Calu3 (cell line): Measurements from ENCODE around the gene PLK5. TPM values are rescaled to one million over a fixed set of nuclear protein-coding genes. Genes with fewer than 3 reads are reported as not detected.

ENCODE experiments used
- BruUV-seq: library from RNA; stranded (reverse); fragments of 400-500 nt; replicated peaks from 2 replicates; lab custom pipeline; 2021; lab: Mats Ljungman, UMichigan
- CTCF ChIA-PET: fragments of 300-600 bp; sonication (Branson Sonifier 250); formaldehyde crosslinking; loops from one replicate; lab custom pipeline; 2022; ENCODE audit warnings: antibody characterized with exemption; lab: Charles Lee
- DNase-seq: peaks from one replicate; pipeline ENCODE4 v3.0.0; 2022
- H3K27ac Mint-ChIP-seq: one replicate; pipeline ENCODE4 v1.8.0; 2022; ENCODE audit warnings: mixed read lengths; ENCODE audit not compliant: unreplicated experiment
- H3K27me3 Mint-ChIP-seq: one replicate; pipeline ENCODE4 v1.8.0; 2022; ENCODE audit warnings: mixed read lengths; ENCODE audit not compliant: unreplicated experiment
- H3K36me3 Mint-ChIP-seq: one replicate; pipeline ENCODE4 v1.8.0; 2022; ENCODE audit warnings: mild to moderate bottlenecking, moderate library complexity, mixed read lengths; ENCODE audit not compliant: insufficient read depth, unreplicated experiment
- H3K4me1 Mint-ChIP-seq: one replicate; pipeline ENCODE4 v1.8.0; 2022; ENCODE audit warnings: mild to moderate bottlenecking, low read depth, mixed read lengths; ENCODE audit not compliant: unreplicated experiment
- H3K4me3 Mint-ChIP-seq: one replicate; pipeline ENCODE4 v1.8.0; 2022; ENCODE audit warnings: mild to moderate bottlenecking, low read depth, moderate library complexity, mixed read lengths; ENCODE audit not compliant: unreplicated experiment
- H3K9me3 Mint-ChIP-seq: one replicate; pipeline ENCODE4 v1.8.0; 2022; ENCODE audit warnings: low read depth, mixed read lengths; ENCODE audit not compliant: unreplicated experiment
- intact Hi-C: fragments of 100-400 bp; cut with micrococcal nuclease; formaldehyde crosslinking; loops from one replicate; pipeline ENCODE4 v1.10.0; 2022; ENCODE audit not compliant: unreplicated experiment
- total RNA-seq: library from RNA; stranded (reverse); gene quantifications from 2 replicates; pipeline ENCODE4 v1.2.3, GENCODE V29; 2022
- TF ChIP-seq, protein P1 (sequence below): fragments of 200-600 bp; IDR thresholded peaks from one replicate; pipeline ENCODE4 v1.8.0; 2022; ENCODE audit warnings: antibody characterized with exemption; ENCODE audit not compliant: unreplicated experiment

PLK5 gene
- total RNA-seq, 1 experiment from 2014 or later, result not detected

DNA sequence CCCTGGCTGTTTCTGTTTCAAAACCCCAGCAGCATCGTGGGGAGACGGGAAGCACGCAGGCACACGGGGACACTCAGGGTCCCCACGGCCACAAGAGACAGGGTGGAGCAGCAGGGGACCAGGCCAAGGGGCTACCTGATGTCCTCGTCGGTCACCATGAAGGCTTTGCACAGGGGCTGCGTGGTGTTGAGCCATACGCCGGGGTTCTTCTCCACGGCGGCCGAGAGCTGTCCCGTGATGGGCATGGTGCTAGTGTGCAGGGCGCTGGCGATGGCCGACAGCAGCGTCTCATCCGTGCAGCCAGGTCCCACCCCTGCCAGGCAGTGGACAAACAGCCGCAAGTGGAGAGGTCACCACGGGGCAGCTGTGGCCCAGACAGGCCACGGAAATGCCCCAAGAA is 57.1 kb downstream of the PLK5 start:
- Mint-ChIP-seq H3K9me3 (no peaks in the 10 kb centered on the region), H3K4me3 (no peak overlapping the region), H3K27me3 (no peaks in the 10 kb centered on the region), H3K27ac (no peak overlapping the region), H3K36me3 (peaks cover 42% of the 10 kb centered on the region), H3K4me1 (no peaks in the 10 kb centered on the region)
- no peak for DNase-seq
- CTCF ChIA-PET, result no interaction called here
- TF ChIP-seq, protein P1, sequence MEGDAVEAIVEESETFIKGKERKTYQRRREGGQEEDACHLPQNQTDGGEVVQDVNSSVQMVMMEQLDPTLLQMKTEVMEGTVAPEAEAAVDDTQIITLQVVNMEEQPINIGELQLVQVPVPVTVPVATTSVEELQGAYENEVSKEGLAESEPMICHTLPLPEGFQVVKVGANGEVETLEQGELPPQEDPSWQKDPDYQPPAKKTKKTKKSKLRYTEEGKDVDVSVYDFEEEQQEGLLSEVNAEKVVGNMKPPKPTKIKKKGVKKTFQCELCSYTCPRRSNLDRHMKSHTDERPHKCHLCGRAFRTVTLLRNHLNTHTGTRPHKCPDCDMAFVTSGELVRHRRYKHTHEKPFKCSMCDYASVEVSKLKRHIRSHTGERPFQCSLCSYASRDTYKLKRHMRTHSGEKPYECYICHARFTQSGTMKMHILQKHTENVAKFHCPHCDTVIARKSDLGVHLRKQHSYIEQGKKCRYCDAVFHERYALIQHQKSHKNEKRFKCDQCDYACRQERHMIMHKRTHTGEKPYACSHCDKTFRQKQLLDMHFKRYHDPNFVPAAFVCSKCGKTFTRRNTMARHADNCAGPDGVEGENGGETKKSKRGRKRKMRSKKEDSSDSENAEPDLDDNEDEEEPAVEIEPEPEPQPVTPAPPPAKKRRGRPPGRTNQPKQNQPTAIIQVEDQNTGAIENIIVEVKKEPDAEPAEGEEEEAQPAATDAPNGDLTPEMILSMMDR, result no peak
- intact Hi-C loops, result no loop called here
- no TSS peak for BruUV-seq

DNA sequence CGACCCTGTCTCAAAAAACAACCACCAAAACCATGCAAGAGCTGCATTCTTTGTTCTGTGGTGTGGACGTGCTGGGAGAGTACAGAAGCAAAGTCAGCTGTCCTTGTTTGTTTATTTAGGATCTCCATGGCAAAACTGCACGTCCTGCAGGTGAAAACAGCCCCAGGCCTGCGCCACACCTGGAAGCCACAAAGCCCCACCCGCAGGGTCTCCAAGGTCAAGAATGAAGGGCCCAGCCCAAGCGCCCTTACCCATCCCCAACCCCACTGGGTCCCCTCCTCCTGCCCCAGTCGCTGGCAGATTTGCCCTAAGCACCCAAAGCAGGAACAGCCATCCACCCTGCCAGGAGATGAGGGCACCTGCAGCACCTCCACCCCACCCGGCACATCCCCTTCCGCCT is 58.3 kb downstream of the PLK5 start:
- no peaks in the 10 kb centered on the region for H3K4me1 Mint-ChIP-seq
- CTCF ChIA-PET, result no interaction called here
- H3K9me3 Mint-ChIP-seq, result no peaks in the 10 kb centered on the region
- TF ChIP-seq, protein P1, result no peak
- no peak for DNase-seq
- no peaks in the 10 kb centered on the region for H3K27me3 Mint-ChIP-seq
- BruUV-seq, result no TSS peak
- intact Hi-C loops, result no loop called here
- H3K36me3 Mint-ChIP-seq, result peaks cover 43% of the 10 kb centered on the region
- H3K27ac Mint-ChIP-seq, result no peak overlapping the region
- no peak overlapping the region for H3K4me3 Mint-ChIP-seq

DNA sequence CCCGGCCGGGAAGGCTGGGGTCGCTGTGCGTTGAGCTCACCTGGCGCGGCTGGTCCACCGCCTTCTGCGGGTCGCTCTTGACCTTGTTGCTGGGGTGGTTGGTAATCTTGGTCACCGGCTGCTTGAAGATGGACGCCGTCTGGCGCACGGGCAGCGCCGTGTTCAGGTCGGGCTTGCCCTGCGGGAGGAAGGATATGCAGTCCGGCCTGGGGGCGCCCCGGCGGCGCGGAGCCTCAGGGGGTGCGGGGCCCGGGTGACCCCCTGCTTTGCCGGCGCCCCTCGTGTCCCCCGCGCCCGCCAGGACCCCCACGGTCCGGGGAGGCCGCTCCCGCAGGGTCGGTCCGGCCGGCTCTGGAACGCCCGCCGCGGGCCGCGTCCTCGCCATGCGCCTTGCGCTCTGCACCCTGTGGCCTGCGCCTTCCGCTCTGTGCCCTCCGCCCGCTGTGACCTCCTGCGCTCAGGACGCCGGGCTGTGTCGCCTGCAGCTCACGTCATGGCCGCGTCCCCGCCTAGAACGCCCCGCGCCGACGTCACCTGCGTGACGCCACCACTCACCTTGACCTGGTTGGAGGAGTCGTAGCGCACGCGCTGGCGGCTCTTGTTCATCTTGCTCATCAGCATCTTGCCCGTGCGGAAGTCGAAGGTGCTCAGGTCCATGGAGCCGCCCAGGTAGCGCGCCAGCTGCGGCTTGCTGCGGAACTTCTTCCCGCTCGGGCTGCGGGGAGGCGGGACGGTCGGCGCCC is 60.8 kb downstream of the PLK5 start:
- H3K27me3 Mint-ChIP-seq, result no peaks in the 10 kb centered on the region
- TF ChIP-seq, protein P1, result no peak
- no TSS peak for BruUV-seq
- CTCF ChIA-PET, result interaction anchor here (0.6 kb wide), 1 partner anchor 361 kb away, joined by 7 read pairs; no protein-coding TSS in a partner anchor
- H3K9me3 Mint-ChIP-seq, result no peaks in the 10 kb centered on the region
- H3K4me3 Mint-ChIP-seq, result no peak overlapping the region
- no peak for DNase-seq
- H3K27ac Mint-ChIP-seq, result no peak overlapping the region
- H3K4me1 Mint-ChIP-seq, result no peaks in the 10 kb centered on the region
- intact Hi-C loops, result no loop called here
- peaks cover 36% of the 10 kb centered on the region for H3K36me3 Mint-ChIP-seq

DNA sequence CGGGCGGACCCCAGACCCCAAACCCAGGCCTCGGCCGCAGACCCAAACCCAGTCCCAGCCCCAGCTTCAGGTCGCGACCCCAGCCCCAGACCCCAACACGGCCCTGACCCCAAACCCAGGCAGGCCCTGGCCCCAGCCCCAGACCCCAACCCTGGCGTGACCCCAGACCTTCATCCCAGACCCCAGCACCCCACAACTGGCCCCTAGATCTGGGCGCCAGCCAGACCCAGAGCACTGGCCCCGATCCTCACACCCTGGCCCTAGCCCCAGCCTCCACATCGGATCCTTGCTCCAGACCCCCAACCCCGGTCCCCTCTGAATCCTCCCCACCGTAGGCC is 61.3 kb downstream of the PLK5 start:
- CTCF ChIA-PET, result no interaction called here
- H3K9me3 Mint-ChIP-seq, result no peaks in the 10 kb centered on the region
- DNase-seq, result no peak
- peaks cover 31% of the 10 kb centered on the region for H3K36me3 Mint-ChIP-seq
- H3K4me1 Mint-ChIP-seq, result no peaks in the 10 kb centered on the region
- TF ChIP-seq, protein P1, result no peak
- no TSS peak for BruUV-seq
- H3K4me3 Mint-ChIP-seq, result no peak overlapping the region
- no peak overlapping the region for H3K27ac Mint-ChIP-seq
- intact Hi-C loops, result no loop called here
- no peaks in the 10 kb centered on the region for H3K27me3 Mint-ChIP-seq

Other genes with a start within 250 kb of the PLK5 start
- 32.9 and 34.4 TPM in 2 replicates for gene FAM174C, start 248.5 kb upstream of the PLK5 start, total RNA-seq
- gene EFNA2, start 238.2 kb upstream of the PLK5 start, total RNA-seq, result 0.90 and 0.95 TPM in 2 replicates
- gene NDUFS7, start 140.2 kb upstream of the PLK5 start, total RNA-seq, result 60.3 and 67.9 TPM in 2 replicates
- 14.3 and 19.4 TPM in 2 replicates for gene GAMT, start 122.5 kb upstream of the PLK5 start, total RNA-seq
- gene DAZAP1, start 116.5 kb upstream of the PLK5 start, total RNA-seq, result 148 and 151 TPM in 2 replicates
- 628 and 642 TPM in 2 replicates for gene RPS15, start 85.7 kb upstream of the PLK5 start, total RNA-seq
- gene APC2, start 74.0 kb upstream of the PLK5 start, total RNA-seq, result 0.12 and 0.44 TPM in 2 replicates
- gene C19orf25, start 44.9 kb upstream of the PLK5 start, total RNA-seq, result 33.7 and 33.8 TPM in 2 replicates
- gene PCSK4, start 33.7 kb upstream of the PLK5 start, total RNA-seq, result 4.5 and 5.5 TPM in 2 replicates
- gene REEP6, start 32.9 kb upstream of the PLK5 start, total RNA-seq, result 13.9 and 16.2 TPM in 2 replicates
- 9.5 and 9.6 TPM in 2 replicates for gene ADAMTSL5, start 11.1 kb upstream of the PLK5 start, total RNA-seq
- gene MEX3D, start 44.2 kb downstream of the PLK5 start, total RNA-seq, result 41.4 and 42.0 TPM in 2 replicates
- gene MBD3, start 68.8 kb downstream of the PLK5 start, total RNA-seq, result 52.2 and 65.6 TPM in 2 replicates
- 148 and 149 TPM in 2 replicates for gene UQCR11, start 81.4 kb downstream of the PLK5 start, total RNA-seq
- gene TCF3, start 128.5 kb downstream of the PLK5 start, total RNA-seq, result 102 and 110 TPM in 2 replicates
- gene ONECUT3, start 229.4 kb downstream of the PLK5 start, total RNA-seq, result 20.0 and 25.7 TPM in 2 replicates